Prostate gland (tissue), 2 donors: ENCODE data around the gene EPHB4. TPM values are rescaled to one million over a fixed set of nuclear protein-coding genes. Genes with fewer than 3 reads are reported as not detected.

Experiments
- DNase-seq: peaks from one replicate; pipeline ENCODE4 v3.0.0-alpha.2; 2019; ENCODE audit warnings: low spot score
- H3K27ac ChIP-seq, 2 donors: fragments of 200-600 bp; sonication (generic); 2 replicates each; pipeline ENCODE4 v1.5.1; 2017 to 2019
- H3K27me3 ChIP-seq: fragments of 200-600 bp; sonication (generic); replicated peaks from 2 replicates; pipeline ENCODE4 v1.5.1; 2019; ENCODE audit not compliant: insufficient read depth
- H3K36me3 ChIP-seq, 2 donors: fragments of 200-600 bp; sonication (generic); 1 replicate in 1 of 2; 2 replicates in 1 of 2; pipeline versions ENCODE4 v1.5.1 to v1.8.1; 2017 to 2019
- H3K4me1 ChIP-seq: fragments of 200-600 bp; sonication (generic); replicated peaks from 2 replicates; pipeline ENCODE4 v1.5.1; 2019
- H3K4me3 ChIP-seq, 2 donors: fragments of 200-600 bp; sonication (generic); 2 replicates each; pipeline ENCODE4 v1.5.1; 2017 to 2019
- H3K9me3 ChIP-seq: fragments of 200-600 bp; sonication (generic); 2 replicates; pipeline ENCODE4 v1.5.1; 2017
- POLR2A ChIP-seq: fragments of 450-650 bp; IDR thresholded peaks from one replicate; pipeline ENCODE4 v1.6.1; 2016; ENCODE audit warnings: antibody characterized with exemption, mild to moderate bottlenecking
- POLR2AphosphoS5 ChIP-seq: sonication (generic); formaldehyde crosslinking; IDR thresholded peaks from one replicate; pipeline ENCODE4 v1.6.1; 2017; ENCODE audit warnings: antibody characterized with exemption
- WGBS: methylation state at CpG from one replicate; pipeline ENCODE4 v1.1.5; 2018; 5-methylcytosine and 5-hydroxymethylcytosine counted together
- intact Hi-C: fragments of 100-400 bp; cut with DNase I; formaldehyde crosslinking; loops from one replicate; pipeline ENCODE4 v1.14.2; 2022
- total RNA-seq, 2 donors: library from RNA; depleted of rRNA; stranded (reverse); fragments of >200 nt; gene quantifications; one replicate each; pipeline ENCODE4 v1.1.0, GENCODE V29; 2016
- TF ChIP-seq, protein P1 (sequence below), 4 experiments: fragments of 200-600 bp in 2 of 4; fragments of 450-650 bp in 2 of 4; sonication (generic) in 2 of 4; IDR thresholded peaks; 1 replicate in 3 of 4; 2 replicates in 1 of 4; pipeline ENCODE4 v1.5.1; 2016 to 2019; ENCODE audit warnings: antibody characterized with exemption in 4 of 4, mild to moderate bottlenecking in 2 of 4, moderate library complexity in 2 of 4

The EPHB4 gene
- total RNA-seq, result 10 to 100 TPM; 78.6 to 80.8 TPM

DNA sequence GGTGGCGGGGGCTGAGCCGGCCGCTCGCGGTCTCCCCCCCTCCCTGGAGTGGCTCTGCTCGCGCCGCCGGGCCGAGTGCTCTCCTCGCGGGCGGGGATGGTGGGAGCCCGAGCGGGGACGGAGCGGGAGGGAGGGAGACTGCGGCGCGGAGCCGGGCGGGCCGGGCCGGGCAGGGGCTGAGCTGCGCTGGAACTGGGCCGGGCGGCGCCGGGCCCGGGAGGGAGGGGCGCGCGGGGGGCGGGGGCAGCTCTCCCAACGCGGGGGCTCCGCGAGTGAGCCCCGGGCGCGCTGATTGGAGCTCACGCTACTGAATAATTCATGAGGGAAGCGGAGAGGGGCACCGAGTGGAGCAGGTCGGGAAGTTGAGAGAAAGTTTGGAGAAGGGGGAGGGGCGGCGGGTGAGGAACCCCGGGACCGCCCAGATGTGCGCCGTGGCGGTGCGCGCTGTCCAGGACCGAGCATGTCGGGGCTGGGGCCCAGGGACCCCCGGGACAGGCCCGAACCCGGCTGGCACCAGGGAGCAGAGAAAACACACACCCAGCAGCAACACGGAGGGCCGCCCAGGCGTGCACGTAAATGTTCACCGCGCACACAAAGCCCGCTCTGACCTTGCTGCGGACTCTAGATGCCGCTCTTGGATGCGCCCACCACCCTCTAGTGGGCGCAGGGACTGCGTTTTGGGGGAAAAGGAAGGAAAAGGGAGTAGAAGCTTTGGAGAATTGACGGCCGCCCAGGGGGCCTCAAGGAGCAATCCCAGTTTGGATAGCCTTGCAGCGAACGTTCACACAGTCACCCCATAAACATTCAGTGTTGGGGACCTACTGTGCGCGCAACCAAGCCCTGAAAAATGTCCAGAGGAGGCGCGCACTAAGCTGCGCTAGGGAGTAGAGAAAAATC, at the start of gene EPHB4:
Gene EPHB4, minus strand, starts transcription at position 194 of the 897 bp plus-strand sequence. CDS start 493 bp downstream, outside the sequence.
- Histone ChIP-seq H3K4me3 (peak within 1 kb of the TSS; percentile 71 to 76), H3K9me3 (no peaks in the 10 kb centered on the region), H3K27me3 (no peaks in the 10 kb centered on the region), H3K4me1 (peaks cover 8% of the 10 kb centered on the region), H3K27ac (peak within 1 kb of the TSS; percentile 70 to 85), H3K36me3 (peaks cover 0 to 4% of the 10 kb centered on the region in 2 donors)
- intact Hi-C loops, result loop anchor here (2.0 to 5.0 kb wide), 2 partner anchors 25 to 120 kb away; partner anchors contain the start of gene POP7
- TF ChIP-seq, protein P1, sequence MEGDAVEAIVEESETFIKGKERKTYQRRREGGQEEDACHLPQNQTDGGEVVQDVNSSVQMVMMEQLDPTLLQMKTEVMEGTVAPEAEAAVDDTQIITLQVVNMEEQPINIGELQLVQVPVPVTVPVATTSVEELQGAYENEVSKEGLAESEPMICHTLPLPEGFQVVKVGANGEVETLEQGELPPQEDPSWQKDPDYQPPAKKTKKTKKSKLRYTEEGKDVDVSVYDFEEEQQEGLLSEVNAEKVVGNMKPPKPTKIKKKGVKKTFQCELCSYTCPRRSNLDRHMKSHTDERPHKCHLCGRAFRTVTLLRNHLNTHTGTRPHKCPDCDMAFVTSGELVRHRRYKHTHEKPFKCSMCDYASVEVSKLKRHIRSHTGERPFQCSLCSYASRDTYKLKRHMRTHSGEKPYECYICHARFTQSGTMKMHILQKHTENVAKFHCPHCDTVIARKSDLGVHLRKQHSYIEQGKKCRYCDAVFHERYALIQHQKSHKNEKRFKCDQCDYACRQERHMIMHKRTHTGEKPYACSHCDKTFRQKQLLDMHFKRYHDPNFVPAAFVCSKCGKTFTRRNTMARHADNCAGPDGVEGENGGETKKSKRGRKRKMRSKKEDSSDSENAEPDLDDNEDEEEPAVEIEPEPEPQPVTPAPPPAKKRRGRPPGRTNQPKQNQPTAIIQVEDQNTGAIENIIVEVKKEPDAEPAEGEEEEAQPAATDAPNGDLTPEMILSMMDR (IDR thresholded peaks at IDR 0.05), result no peak
- peak; percentile 68 for TF ChIP-seq POLR2AphosphoS5
- peak; percentile 47 for TF ChIP-seq POLR2A
- peak; percentile 90 for DNase-seq
- under 1% methylated on average over 58 of the region's 80 CpGs for WGBS

DNA sequence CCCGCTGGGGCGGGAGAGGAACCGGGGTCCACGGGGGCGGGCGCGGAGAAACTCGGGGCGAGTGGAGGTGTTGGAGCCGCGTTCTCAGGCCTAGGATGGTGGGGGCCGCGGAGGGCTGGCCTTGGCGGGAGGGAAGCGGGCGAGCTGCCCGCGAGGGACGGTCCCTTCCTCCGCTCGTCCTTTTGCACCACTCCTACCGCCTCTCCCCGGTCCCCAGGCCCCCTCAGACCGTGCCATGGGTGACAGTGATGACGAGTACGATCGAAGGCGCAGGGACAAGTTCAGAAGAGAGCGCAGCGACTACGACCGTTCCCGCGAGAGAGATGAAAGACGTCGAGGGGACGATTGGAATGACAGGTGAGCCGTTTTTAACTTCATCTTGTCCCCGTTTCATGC, 48.0 kb upstream of the EPHB4 start:
- intact Hi-C loops, result no loop called here
- Histone ChIP-seq H3K9me3 (no peaks in the 10 kb centered on the region), H3K36me3 (peaks cover 0 to 10% of the 10 kb centered on the region in 2 donors), H3K4me3 (peak overlapping the region; percentile 79 to 86), H3K27me3 (no peaks in the 10 kb centered on the region), H3K4me1 (peaks cover 14% of the 10 kb centered on the region), H3K27ac (peak overlapping the region; percentile 90 to 91)
- TF ChIP-seq POLR2AphosphoS5 (no peak), POLR2A (no peak)
- TF ChIP-seq, protein P1 (IDR thresholded peaks at IDR 0.05), result no peak
- DNase-seq, result no peak
- 1% methylated on average over 39 of the region's 39 CpGs for WGBS

DNA sequence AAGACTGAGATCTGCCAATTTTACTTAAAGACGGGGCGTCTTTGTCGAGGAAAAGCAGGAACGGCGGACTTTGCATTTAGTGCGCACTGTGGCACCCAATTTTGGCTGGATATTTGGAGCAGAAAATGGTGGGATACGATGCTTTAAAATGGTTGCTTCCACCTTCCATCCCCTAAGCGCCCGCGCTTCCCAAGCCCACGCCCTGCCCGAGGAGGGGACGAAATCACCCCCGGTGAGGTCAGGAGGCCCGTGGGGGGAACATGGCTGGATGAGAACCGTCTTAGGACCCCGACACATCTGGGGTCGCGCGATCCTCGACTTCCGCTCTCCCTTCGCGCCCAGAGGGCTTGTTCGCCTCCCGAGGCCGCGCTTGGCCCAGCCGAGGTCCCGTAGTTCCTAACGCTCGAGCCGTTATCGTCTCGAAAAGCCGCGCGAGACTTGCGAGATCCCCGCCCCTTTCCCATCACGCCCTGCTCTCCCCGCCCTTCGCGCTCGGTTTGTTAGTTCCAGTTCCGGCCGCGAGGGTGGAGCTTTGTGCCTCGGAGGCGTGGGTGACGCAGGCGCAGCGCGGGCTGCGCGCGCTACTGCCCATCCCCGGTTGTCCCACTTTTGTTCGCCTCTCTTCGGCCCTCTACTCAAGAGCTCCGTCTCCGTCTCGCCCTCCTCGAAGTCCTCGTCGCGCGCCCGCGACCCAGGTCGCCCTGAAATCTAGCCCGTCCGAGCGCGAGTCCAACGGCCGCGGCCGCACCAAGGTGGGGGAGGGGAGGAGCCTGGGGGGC, 47.4 kb upstream of the EPHB4 start, which contains the start of gene SRRT:
Gene SRRT, plus strand, starts transcription at position 527 of the 779 bp plus-strand sequence. CDS start 488 bp downstream, outside the sequence.
- peak; percentile 99 for TF ChIP-seq POLR2AphosphoS5
- TF ChIP-seq POLR2A, result peak; percentile 94
- TF ChIP-seq, protein P1 (IDR thresholded peaks at IDR 0.05), result peak; percentile 34 to 98 (median 78)
- peaks cover 14% of the 10 kb centered on the region for H3K4me1 ChIP-seq
- 2% methylated on average over 79 of the region's 79 CpGs for WGBS

DNA sequence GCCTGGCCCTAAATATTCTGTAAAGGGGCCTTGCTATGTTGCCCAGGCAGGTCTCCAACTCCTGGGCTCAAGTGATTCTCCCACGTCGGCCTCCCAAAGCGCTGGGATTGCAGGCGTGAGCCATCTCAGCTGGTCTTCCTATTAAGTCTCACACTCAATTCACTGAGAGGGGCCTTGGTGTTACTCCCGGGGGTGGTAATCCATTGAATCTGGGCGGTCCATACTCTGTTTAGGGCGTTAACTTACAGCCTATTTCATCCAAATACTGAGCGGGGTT, 46.9 kb upstream of the EPHB4 start:
- intact Hi-C loops, result no loop called here
- TF ChIP-seq POLR2AphosphoS5 (no peak), POLR2A (no peak)
- TF ChIP-seq, protein P1 (IDR thresholded peaks at IDR 0.05), result no peak
- Histone ChIP-seq H3K36me3 (peaks cover 0 to 10% of the 10 kb centered on the region in 2 donors), H3K27me3 (no peaks in the 10 kb centered on the region), H3K9me3 (no peaks in the 10 kb centered on the region), H3K4me1 (peaks cover 14% of the 10 kb centered on the region), H3K27ac (peak overlapping the region; percentile 90 to 91), H3K4me3 (peak overlapping the region; percentile 79 to 86)
- no peak for DNase-seq
- WGBS, result 60% methylated on average over 8 of the region's 8 CpGs

More for the DNA sequence above, 47.4 kb upstream of the EPHB4 start, which contains the start of gene SRRT:
- Histone ChIP-seq H3K4me3 (peak within 1 kb of the TSS; percentile 79 to 86), H3K27me3 (no peaks in the 10 kb centered on the region), H3K9me3 (no peaks in the 10 kb centered on the region), H3K36me3 (peaks cover 0 to 10% of the 10 kb centered on the region in 2 donors), H3K27ac (peak within 1 kb of the TSS; percentile 90 to 91)
- peak; percentile 98 for DNase-seq
- intact Hi-C loops, result no loop called here
